ENCODE data around the gene HS3ST4.

DNA sequence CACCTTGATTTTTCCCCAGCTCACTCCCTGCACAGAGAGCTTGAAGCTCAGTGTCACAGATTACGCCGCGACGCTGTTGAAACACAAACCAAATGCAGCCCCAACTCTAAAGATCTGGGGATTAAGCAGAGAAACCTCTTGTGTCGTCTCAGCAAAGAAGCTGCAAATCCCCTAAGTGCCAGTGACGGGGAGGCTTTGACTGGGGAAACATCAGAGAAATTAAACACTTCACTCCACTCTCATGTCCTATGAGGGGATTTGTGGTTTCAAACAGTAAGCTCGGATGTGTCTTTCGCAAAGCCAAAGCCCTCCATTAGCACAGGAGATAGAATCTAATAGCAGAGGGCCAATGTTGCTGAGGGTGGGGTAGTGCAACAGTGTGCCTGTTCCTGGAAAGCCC is 233.7 kb downstream of the HS3ST4 start:
- TF ChIP-seq POLR2A (IDR thresholded peaks at IDR 0.05) (no peak), EP300 (IDR thresholded peaks at IDR 0.05) (no peak)
- TF ChIP-seq, protein P1, sequence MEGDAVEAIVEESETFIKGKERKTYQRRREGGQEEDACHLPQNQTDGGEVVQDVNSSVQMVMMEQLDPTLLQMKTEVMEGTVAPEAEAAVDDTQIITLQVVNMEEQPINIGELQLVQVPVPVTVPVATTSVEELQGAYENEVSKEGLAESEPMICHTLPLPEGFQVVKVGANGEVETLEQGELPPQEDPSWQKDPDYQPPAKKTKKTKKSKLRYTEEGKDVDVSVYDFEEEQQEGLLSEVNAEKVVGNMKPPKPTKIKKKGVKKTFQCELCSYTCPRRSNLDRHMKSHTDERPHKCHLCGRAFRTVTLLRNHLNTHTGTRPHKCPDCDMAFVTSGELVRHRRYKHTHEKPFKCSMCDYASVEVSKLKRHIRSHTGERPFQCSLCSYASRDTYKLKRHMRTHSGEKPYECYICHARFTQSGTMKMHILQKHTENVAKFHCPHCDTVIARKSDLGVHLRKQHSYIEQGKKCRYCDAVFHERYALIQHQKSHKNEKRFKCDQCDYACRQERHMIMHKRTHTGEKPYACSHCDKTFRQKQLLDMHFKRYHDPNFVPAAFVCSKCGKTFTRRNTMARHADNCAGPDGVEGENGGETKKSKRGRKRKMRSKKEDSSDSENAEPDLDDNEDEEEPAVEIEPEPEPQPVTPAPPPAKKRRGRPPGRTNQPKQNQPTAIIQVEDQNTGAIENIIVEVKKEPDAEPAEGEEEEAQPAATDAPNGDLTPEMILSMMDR (IDR thresholded peaks at IDR 0.05), result no peak

Measured in stomach (tissue), 4 donors.